ENCODE data around the gene RGS3.

GRCh38 chr9:113644321-113644720 is 180.8 kb downstream of the RGS3 start:
- TF ChIP-seq CTCF (IDR thresholded peaks at IDR 0.05) = no peak
- no peak for TF ChIP-seq POLR2A (IDR thresholded peaks at IDR 0.05)
